ENCODE measurements around the gene ZNF549.

ZNF549 gene

GRCh38 chr19:57560049-57560491 is 32.9 kb downstream of the ZNF549 start:
- no peak for TF ChIP-seq CTCF (IDR thresholded peaks at IDR 0.05; ENCODE audit: borderline replicate concordance, extremely low read depth, low read length, poor library complexity, severe bottlenecking)
- TF ChIP-seq EZH2 (IDR thresholded peaks at IDR 0.05; ENCODE audit: borderline replicate concordance, low read depth, low read length, severe bottlenecking) = no peak
- Histone ChIP-seq H4K20me1 (ENCODE audit: insufficient read depth, low read length) (peaks cover 2% of the 10 kb centered on the region; the same call in 1 of the 2 replicates), H2AFZ (ENCODE audit: low read depth, low read length) (peak overlapping the region; percentile 94), H3K36me3 (ENCODE audit: insufficient read depth, low read length) (peaks cover 27% of the 10 kb centered on the region), H3K27ac (ENCODE audit: low read length) (peak overlapping the region; percentile 88), H3K4me2 (ENCODE audit: insufficient read depth, low read length) (peak overlapping the region; percentile 93), H3K4me1 (ENCODE audit: insufficient read depth, low read length) (peaks cover 23% of the 10 kb centered on the region), H3K27me3 (ENCODE audit: insufficient read depth, low read length, poor library complexity) (no peaks in the 10 kb centered on the region), H3K9me3 (ENCODE audit: insufficient read depth, low read length, severe bottlenecking) (peaks cover 40% of the 10 kb centered on the region), H3K4me3 (ENCODE audit: low read depth in 1 of 2, low read length in 2 of 2) (peak overlapping the region; percentile 73 to 96), H3K9ac (ENCODE audit: low read depth, low read length) (peak overlapping the region; percentile 85; the same call in 1 of the 2 replicates), H3K79me2 (ENCODE audit: insufficient read depth, low read length) (peaks cover 33% of the 10 kb centered on the region)
- DNase-seq = no peak
- ATAC-seq (ENCODE audit: insufficient read depth, low read depth) = no peak

GRCh38 chr19:57563547-57563946 is 36.4 kb downstream of the ZNF549 start:
- peaks cover 8% of the 10 kb centered on the region; the same call in 1 of the 2 replicates for H3K36me3 ChIP-seq (ENCODE audit: insufficient read depth, low read length)
- H3K9me3 ChIP-seq (ENCODE audit: insufficient read depth, low read length, severe bottlenecking) = peaks cover 73% of the 10 kb centered on the region
- peaks cover 16% of the 10 kb centered on the region for H3K79me2 ChIP-seq (ENCODE audit: insufficient read depth, low read length)
- H4K20me1 ChIP-seq (ENCODE audit: insufficient read depth, low read length) = 0 out of 2 replicates have a peak, but pooled peaks cover 2% of the 10 kb centered on the region
- DNase-seq (no peak), ATAC-seq (ENCODE audit: insufficient read depth, low read depth) (no peak)
- no peaks in the 10 kb centered on the region for H3K27me3 ChIP-seq (ENCODE audit: insufficient read depth, low read length, poor library complexity)
- H3K4me1 ChIP-seq (ENCODE audit: insufficient read depth, low read length) = peaks cover 12% of the 10 kb centered on the region
- H2AFZ ChIP-seq (ENCODE audit: low read depth, low read length) = no peak overlapping the region
- no peak overlapping the region for H3K4me3 ChIP-seq (ENCODE audit: low read depth in 1 of 2, low read length in 2 of 2)
- H3K27ac ChIP-seq (ENCODE audit: low read length) = no peak overlapping the region
- TF ChIP-seq CTCF (IDR thresholded peaks at IDR 0.05; ENCODE audit: borderline replicate concordance, extremely low read depth, low read length, poor library complexity, severe bottlenecking) (no peak), EZH2 (IDR thresholded peaks at IDR 0.05; ENCODE audit: borderline replicate concordance, low read depth, low read length, severe bottlenecking) (no peak)
- no peak overlapping the region for H3K9ac ChIP-seq (ENCODE audit: low read depth, low read length)
- no peak overlapping the region for H3K4me2 ChIP-seq (ENCODE audit: insufficient read depth, low read length)

- H3K9ac ChIP-seq (ENCODE audit: low read depth, low read length) = no peak overlapping the region
- H2AFZ ChIP-seq (ENCODE audit: low read depth, low read length) = no peak overlapping the region
- H3K79me2 ChIP-seq (ENCODE audit: insufficient read depth, low read length) = no peaks in the 10 kb centered on the region
- no peak overlapping the region for H3K27ac ChIP-seq (ENCODE audit: low read length)
- no peak overlapping the region for H3K4me2 ChIP-seq (ENCODE audit: insufficient read depth, low read length)
- no peaks in the 10 kb centered on the region for H4K20me1 ChIP-seq (ENCODE audit: insufficient read depth, low read length)
- H3K9me3 ChIP-seq (ENCODE audit: insufficient read depth, low read length, severe bottlenecking) = peaks cover 81% of the 10 kb centered on the region
- H3K36me3 ChIP-seq (ENCODE audit: insufficient read depth, low read length) = peaks cover 12% of the 10 kb centered on the region; the same call in 1 of the 2 replicates
- no peak overlapping the region for H3K4me3 ChIP-seq (ENCODE audit: low read depth in 1 of 2, low read length in 2 of 2)
- TF ChIP-seq EZH2 (IDR thresholded peaks at IDR 0.05; ENCODE audit: borderline replicate concordance, low read depth, low read length, severe bottlenecking) = no peak
- TF ChIP-seq CTCF (IDR thresholded peaks at IDR 0.05; ENCODE audit: borderline replicate concordance, extremely low read depth, low read length, poor library complexity, severe bottlenecking) = no peak
- H3K4me1 ChIP-seq (ENCODE audit: insufficient read depth, low read length) = no peaks in the 10 kb centered on the region
- no peaks in the 10 kb centered on the region for H3K27me3 ChIP-seq (ENCODE audit: insufficient read depth, low read length, poor library complexity)
- DNase-seq (peak; percentile 42), ATAC-seq (ENCODE audit: insufficient read depth, low read depth) (no peak)
These were observed 39.5 kb downstream of the ZNF549 start for GRCh38 chr19:57566396-57567265.
